Osteocyte (in vitro differentiated cells): ENCODE data around the gene FAM131C. TPM values are rescaled to one million over a fixed set of nuclear protein-coding genes. Genes with fewer than 3 reads are reported as not detected.
A peak's percentile ranks its signal among the peaks of the same experiment; 100 is the strongest.

ENCODE experiments used
- DNase-seq: peaks from one replicate; pipeline ENCODE4 v3.0.0; 2021; ENCODE audit warnings: mixed read lengths; ENCODE audit not compliant: unreplicated experiment; ENCODE audit errors: extremely low spot score
- H3K27ac Mint-ChIP-seq: one replicate; pipeline ENCODE4 v1.8.0; 2021; ENCODE audit warnings: mild to moderate bottlenecking, mixed read lengths; ENCODE audit not compliant: unreplicated experiment
- H3K27me3 Mint-ChIP-seq: one replicate; pipeline ENCODE4 v1.8.0; 2021; ENCODE audit warnings: mixed read lengths; ENCODE audit not compliant: unreplicated experiment
- H3K36me3 Mint-ChIP-seq: one replicate; pipeline ENCODE4 v1.8.0; 2021; ENCODE audit warnings: mixed read lengths; ENCODE audit not compliant: unreplicated experiment
- H3K4me1 Mint-ChIP-seq: one replicate; pipeline ENCODE4 v1.8.0; 2021; ENCODE audit warnings: mixed read lengths; ENCODE audit not compliant: unreplicated experiment
- H3K4me3 Mint-ChIP-seq: one replicate; pipeline ENCODE4 v1.8.0; 2021; ENCODE audit warnings: mild to moderate bottlenecking, moderate library complexity, mixed read lengths; ENCODE audit not compliant: unreplicated experiment
- H3K9me3 Mint-ChIP-seq: one replicate; pipeline ENCODE4 v1.8.0; 2021; ENCODE audit warnings: mixed read lengths; ENCODE audit not compliant: unreplicated experiment
- total RNA-seq: library from RNA; stranded (reverse); gene quantifications from 2 replicates; pipeline ENCODE4 v1.2.1, GENCODE V29; 2021
- TF ChIP-seq, protein P1 (sequence below): fragments of 200-600 bp; sonication (generic); IDR thresholded peaks from 2 replicates; pipeline ENCODE4 v1.5.0; 2021; ENCODE audit warnings: antibody characterized with exemption, mild to moderate bottlenecking, moderate library complexity

Gene FAM131C
- total RNA-seq, 1 donor from 2014 or later: 0.73 TPM

DNA sequence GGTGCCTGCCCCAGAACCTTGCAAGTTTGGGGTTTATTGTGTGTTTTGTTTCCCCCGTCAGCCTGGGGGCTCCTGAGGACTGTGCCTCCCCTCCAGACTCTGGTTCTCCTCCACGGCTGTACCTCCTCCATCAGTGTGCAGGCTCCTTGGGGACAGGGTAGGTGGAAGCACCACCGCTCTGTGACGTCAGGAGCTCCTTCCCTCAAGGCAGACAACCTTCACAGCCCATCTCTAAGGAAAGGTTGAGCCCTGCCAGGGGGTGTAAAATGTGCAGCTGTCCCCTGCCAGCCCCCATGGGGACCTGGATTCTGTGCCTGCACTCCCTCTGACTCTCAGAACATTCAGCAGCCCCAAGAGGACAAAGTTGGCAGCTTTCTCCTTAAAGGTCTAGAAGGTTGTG lies 55.1 kb downstream of the FAM131C start:
- TF ChIP-seq, protein P1, sequence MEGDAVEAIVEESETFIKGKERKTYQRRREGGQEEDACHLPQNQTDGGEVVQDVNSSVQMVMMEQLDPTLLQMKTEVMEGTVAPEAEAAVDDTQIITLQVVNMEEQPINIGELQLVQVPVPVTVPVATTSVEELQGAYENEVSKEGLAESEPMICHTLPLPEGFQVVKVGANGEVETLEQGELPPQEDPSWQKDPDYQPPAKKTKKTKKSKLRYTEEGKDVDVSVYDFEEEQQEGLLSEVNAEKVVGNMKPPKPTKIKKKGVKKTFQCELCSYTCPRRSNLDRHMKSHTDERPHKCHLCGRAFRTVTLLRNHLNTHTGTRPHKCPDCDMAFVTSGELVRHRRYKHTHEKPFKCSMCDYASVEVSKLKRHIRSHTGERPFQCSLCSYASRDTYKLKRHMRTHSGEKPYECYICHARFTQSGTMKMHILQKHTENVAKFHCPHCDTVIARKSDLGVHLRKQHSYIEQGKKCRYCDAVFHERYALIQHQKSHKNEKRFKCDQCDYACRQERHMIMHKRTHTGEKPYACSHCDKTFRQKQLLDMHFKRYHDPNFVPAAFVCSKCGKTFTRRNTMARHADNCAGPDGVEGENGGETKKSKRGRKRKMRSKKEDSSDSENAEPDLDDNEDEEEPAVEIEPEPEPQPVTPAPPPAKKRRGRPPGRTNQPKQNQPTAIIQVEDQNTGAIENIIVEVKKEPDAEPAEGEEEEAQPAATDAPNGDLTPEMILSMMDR: no peak
- DNase-seq: no peak
- no peak overlapping the region for H3K4me3 Mint-ChIP-seq
- no peaks in the 10 kb centered on the region for H3K9me3 Mint-ChIP-seq
- peak overlapping the region; percentile 85 for H3K27ac Mint-ChIP-seq
- no peaks in the 10 kb centered on the region for H3K36me3 Mint-ChIP-seq
- H3K27me3 Mint-ChIP-seq: no peaks in the 10 kb centered on the region
- H3K4me1 Mint-ChIP-seq: peaks cover 62% of the 10 kb centered on the region

DNA sequence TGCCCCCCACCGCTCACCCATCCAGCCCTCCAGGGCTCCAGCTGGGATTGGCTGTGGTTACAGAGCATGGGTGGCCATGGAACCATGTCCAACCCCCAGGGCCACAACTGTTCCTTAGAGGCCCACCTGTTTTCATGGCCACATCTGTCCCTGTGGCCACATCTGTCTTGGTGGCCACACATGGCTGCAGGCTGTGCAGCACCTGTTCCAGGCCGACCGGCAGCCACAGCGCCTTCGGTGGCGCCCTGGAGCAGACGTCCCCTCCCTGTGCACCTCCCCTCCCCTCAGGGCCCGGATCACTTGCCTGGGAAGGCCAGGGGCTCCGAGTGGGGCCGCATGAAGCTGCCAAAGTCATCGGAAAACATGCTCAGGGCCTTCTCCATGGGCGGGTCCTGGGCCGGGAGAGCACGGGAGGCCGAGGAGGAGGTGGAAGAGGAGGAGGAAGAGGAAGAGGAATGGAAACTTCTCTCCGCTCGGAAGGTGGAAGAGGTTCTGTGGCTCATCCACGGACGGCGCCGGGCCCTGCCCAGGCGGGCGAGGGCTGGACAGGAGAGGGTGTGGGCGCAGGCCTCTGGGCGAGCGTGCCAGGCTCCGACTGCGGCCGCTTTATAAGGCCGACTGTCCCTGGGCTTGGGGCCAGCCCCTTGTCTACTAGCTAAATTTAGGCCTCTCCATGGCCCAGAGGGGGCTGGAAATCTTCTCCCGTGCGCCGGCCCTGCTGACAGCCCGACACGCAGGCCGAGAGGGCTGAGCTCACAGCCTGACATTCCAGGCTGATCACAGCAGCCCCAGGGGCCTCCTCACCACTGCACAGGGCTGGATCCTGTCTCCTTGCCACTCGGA lies 55.8 kb downstream of the FAM131C start, which contains the start of gene HSPB7:
Gene HSPB7 (minus strand): TSS at position 583 of the 843 bp plus-strand sequence. CDS start 80 bp downstream, at position 503.
- Mint-ChIP-seq H3K4me3 (no peak within 1 kb of the TSS), H3K27ac (peak within 1 kb of the TSS; percentile 85)

DNA sequence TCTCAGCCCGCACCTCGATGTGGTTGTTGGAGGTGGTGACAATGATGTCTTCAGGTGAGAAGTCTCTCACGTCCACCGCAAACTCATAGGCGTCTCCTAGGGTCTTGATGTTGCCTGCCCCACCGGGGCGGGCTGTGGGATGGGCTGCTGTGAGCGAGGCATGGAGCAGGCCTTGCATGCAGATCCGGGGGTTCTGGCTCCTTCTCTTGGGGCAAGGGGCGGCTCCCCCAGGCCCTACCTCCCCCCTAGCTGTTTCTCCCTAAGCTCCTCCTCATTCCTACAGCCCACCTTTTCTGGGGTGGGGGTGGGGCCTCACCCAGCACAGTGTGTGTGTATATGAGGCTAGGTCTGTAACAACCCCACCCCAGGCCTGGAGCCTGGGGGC lies 56.4 kb downstream of the FAM131C start:
- no peaks in the 10 kb centered on the region for H3K9me3 Mint-ChIP-seq
- peaks cover 69% of the 10 kb centered on the region for H3K4me1 Mint-ChIP-seq
- no peak overlapping the region for H3K27ac Mint-ChIP-seq
- no peaks in the 10 kb centered on the region for H3K36me3 Mint-ChIP-seq
- H3K27me3 Mint-ChIP-seq: no peaks in the 10 kb centered on the region
- TF ChIP-seq, protein P1: no peak
- no peak for DNase-seq
- no peak overlapping the region for H3K4me3 Mint-ChIP-seq

More for the DNA sequence above, 55.8 kb downstream of the FAM131C start, which contains the start of gene HSPB7:
- Mint-ChIP-seq H3K4me1 (peaks cover 63% of the 10 kb centered on the region), H3K36me3 (no peaks in the 10 kb centered on the region), H3K9me3 (no peaks in the 10 kb centered on the region), H3K27me3 (no peaks in the 10 kb centered on the region)
- DNase-seq: no peak
- TF ChIP-seq, protein P1: no peak

DNA sequence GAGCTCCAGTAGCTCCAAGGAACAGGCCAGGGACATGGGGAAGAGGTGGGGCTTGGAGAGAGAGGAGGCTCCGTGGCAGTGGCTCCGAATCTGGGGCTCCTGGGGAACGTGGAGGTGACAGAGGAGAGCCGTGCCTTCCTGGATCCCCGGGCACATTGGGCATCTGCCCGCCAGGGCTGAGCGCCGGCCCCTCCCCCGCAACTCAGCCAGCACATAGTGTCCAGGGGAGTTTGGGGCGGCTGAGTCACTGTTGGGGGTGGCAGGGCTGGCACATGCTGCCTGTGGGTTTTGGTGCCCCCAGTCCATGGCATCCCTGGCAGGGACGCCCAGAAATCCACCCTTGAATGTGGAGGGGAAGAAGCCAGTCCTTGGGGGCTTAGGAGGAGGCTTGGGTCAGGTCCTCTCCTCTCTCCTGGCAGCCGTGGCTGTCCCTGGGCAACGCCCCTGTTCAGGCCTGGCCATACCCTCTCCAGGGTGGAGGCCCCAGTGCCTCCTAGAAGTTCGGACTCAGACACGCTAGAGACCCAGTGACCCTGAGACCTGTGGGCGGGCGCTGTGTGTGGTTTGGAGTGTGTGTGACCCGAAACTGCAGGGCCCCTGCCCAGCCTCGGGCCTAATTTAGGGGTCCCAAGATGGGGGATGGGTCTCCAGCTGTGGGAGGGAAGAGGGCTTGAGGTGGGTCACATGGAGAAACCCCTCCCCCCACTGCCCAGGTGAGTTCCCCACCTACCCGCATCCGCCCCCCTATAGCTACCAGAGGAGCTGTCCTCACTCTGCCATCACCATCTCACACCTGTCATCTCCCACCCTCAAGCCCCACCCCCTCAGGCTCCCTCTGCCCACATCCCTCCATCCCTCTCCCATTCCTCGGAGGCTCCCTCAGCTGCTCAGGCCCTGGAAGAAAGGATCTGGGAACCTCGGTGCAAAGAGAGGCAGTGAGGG lies 57.2 kb downstream of the FAM131C start:
- Mint-ChIP-seq H3K4me3 (no peak overlapping the region), H3K4me1 (peaks cover 69% of the 10 kb centered on the region), H3K36me3 (no peaks in the 10 kb centered on the region), H3K9me3 (no peaks in the 10 kb centered on the region), H3K27ac (no peak overlapping the region), H3K27me3 (no peaks in the 10 kb centered on the region)
- no peak for DNase-seq
- TF ChIP-seq, protein P1: no peak

DNA sequence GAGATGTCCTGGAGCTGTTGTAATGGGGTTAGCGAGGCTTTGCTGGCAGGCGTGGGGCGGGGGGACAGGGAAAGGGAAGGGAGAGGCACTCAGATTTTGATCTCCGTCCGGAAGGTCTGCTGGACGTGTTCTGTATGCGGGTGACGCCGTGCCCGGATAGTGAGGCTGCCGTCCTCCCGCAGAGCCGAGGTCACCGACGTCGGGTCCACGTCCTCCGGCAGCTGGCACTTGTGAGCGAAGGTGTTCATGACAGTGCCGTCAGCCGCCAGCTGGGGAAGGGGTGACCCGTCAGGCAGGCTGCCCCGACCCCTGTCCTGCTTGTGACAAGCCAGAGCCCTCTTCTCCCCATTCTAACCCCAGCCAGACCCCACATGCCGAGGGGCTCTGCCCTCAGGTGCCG lies 58.0 kb downstream of the FAM131C start:
- peaks cover 68% of the 10 kb centered on the region for H3K4me1 Mint-ChIP-seq
- no peaks in the 10 kb centered on the region for H3K36me3 Mint-ChIP-seq
- no peak for DNase-seq
- no peak overlapping the region for H3K4me3 Mint-ChIP-seq
- no peaks in the 10 kb centered on the region for H3K27me3 Mint-ChIP-seq
- H3K9me3 Mint-ChIP-seq: no peaks in the 10 kb centered on the region
- H3K27ac Mint-ChIP-seq: no peak overlapping the region
- TF ChIP-seq, protein P1: no peak
